ENCODE results near the gene KCNK17. TPM values are rescaled to one million over a fixed set of nuclear protein-coding genes. Genes with fewer than 3 reads are reported as not detected.

KCNK17 gene
- total RNA-seq, 4 donors from 2014 or later = not detected

DNA sequence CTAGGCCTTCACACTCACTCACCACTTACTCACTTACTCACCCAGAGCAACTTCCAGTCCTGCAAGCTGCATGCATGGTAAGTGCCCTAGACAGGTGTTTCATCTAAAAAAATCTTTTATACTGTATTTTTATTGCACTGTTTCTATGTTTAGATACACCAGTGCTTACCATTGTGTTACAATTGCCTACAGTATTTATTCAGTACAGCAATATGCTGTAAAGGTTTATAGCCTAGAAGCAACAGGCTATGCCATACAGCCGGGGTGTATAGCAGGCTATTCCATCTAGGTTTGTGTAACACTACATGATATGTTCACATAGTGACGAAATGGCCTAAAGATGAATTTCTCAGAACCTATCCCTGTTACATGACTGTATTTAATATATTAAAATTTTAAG lies 47.8 kb downstream of the KCNK17 start:
- TF ChIP-seq, protein P1, sequence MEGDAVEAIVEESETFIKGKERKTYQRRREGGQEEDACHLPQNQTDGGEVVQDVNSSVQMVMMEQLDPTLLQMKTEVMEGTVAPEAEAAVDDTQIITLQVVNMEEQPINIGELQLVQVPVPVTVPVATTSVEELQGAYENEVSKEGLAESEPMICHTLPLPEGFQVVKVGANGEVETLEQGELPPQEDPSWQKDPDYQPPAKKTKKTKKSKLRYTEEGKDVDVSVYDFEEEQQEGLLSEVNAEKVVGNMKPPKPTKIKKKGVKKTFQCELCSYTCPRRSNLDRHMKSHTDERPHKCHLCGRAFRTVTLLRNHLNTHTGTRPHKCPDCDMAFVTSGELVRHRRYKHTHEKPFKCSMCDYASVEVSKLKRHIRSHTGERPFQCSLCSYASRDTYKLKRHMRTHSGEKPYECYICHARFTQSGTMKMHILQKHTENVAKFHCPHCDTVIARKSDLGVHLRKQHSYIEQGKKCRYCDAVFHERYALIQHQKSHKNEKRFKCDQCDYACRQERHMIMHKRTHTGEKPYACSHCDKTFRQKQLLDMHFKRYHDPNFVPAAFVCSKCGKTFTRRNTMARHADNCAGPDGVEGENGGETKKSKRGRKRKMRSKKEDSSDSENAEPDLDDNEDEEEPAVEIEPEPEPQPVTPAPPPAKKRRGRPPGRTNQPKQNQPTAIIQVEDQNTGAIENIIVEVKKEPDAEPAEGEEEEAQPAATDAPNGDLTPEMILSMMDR (IDR thresholded peaks at IDR 0.05; ENCODE audit: low read depth) = no peak

DNA sequence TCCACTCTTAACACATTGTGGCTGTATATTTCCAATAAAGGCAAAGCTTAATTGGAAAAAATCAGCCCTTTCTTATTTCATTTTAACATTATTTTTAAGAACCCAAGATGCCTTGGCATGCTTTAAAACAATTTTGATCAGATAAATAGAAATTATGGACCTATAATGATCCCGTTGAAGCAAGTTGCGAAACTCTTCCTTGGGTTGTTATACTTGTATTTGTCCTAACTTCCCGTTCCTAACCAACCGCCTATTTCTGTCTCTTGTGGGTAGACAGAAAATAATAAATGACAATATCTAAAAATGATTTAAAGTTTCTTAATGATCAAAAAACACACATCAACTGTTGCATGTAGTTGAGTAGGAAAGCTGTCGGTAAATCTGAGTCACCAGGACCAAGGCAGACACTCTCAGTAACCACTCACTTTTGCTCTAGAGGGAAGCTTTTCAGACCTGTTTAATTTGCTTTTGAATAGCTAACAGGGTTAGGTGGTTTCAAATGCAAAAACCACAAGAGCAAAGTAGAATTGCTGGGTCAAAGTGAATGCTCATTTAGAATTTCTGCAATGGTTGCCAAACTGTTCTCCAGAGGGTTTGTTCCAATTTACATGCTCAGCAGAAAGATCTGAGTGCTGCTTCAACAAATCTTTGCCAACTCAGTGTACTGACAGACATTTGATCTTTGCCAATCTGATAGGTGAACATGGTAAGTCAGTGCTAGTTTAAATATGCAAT lies 50.7 kb downstream of the KCNK17 start:
- TF ChIP-seq, protein P1 (IDR thresholded peaks at IDR 0.05; ENCODE audit: low read depth) = no peak

DNA sequence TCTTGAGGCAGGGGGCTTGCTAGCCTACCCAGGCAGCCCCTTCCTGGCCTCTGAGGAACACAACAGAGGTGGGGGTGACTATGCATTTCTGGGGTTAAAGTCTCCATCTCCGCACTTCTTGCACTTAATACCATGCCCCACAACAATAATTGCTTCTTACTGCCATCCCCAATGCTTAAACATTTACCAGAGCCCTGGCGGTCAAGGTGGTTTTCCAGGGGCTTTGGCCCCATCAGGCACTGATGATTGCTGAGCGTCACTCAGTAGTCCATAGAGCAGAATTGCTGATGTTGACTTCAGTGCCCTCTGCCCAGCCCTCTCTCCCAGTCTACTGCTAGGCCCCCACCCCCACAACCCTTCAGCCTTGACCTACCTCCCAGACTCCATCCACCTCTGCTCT lies 52.5 kb downstream of the KCNK17 start:
- TF ChIP-seq, protein P1 (IDR thresholded peaks at IDR 0.05; ENCODE audit: low read depth) = no peak

GRCh38 chr6:39260953-39261352 lies 53.3 kb downstream of the KCNK17 start:
- TF ChIP-seq, protein P1 (IDR thresholded peaks at IDR 0.05; ENCODE audit: low read depth) = no peak

GRCh38 chr6:39260456-39260855 lies 53.8 kb downstream of the KCNK17 start:
- TF ChIP-seq, protein P1 (IDR thresholded peaks at IDR 0.05; ENCODE audit: low read depth) = no peak

GRCh38 chr6:39256294-39256940 lies 57.8 kb downstream of the KCNK17 start:
- TF ChIP-seq, protein P1 (IDR thresholded peaks at IDR 0.05; ENCODE audit: low read depth) = no peak

DNA sequence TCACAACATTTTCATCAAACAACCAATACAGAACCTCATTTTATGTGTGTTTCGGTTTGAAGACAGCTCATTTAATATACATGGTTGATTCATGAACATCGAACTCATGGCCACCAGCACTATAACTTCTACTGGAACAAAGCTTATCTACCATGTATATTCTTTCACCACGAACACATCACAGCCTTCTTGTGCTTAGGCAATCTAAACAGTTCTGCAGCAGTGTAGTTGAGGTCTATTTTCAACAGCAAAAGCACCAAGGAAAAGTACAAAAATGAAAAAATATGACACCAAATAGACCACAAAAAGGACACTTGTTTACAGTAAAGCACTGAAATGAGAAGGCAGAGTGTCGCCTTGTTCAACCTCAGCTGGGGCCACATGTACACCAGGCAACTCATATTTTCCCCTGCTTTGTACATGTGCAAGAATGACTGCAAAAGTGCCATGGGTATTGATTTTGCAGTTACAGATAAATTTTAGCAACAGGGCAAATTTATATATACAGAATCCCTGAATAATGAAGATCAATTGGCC lies 59.2 kb downstream of the KCNK17 start:
- TF ChIP-seq, protein P1 (IDR thresholded peaks at IDR 0.05; ENCODE audit: low read depth) = no peak

Measured in subcutaneous adipose tissue (tissue), 4 donors.